ENCODE measurements around the gene ZSWIM1.

ZSWIM1 gene

DNA sequence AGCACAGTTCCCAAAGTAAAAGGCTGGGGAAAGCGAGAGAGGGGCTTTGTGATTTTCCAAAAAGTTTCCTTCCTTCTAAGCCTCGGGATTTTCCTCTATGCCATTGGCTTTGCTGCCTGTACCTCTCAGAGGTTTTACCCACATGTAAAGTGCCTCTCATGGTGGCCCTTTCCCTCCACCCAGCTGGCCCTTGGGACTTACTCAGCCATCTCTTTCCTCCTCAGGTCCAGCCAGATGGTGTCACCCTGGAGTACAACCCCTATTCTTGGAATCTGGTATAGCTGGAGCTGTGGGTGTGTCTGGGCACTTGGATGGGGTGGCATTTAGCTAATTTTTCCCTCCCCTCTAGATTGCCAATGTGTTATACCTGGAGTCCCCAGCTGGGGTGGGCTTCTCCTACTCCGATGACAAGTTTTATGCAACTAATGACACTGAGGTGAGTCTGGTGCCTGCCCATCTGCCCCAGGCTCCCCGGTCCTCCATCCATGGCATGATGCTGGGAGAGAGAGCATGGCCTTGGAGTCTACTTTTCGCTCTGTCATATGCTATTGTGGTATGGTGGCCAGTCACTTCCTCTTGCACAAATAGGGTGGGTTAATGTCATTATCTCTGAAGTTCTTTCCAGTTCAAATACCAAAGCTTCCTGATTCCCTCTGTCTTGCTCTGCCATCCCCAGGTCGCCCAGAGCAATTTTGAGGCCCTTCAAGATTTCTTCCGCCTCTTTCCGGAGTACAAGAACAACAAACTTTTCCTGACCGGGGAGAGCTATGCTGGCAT, 11.2 kb downstream of the ZSWIM1 start:
- no peak for TF ChIP-seq TAF1 (IDR thresholded peaks at IDR 0.05; ENCODE audit: borderline replicate concordance, insufficient read depth, low read length)
- TF ChIP-seq, protein P1, sequence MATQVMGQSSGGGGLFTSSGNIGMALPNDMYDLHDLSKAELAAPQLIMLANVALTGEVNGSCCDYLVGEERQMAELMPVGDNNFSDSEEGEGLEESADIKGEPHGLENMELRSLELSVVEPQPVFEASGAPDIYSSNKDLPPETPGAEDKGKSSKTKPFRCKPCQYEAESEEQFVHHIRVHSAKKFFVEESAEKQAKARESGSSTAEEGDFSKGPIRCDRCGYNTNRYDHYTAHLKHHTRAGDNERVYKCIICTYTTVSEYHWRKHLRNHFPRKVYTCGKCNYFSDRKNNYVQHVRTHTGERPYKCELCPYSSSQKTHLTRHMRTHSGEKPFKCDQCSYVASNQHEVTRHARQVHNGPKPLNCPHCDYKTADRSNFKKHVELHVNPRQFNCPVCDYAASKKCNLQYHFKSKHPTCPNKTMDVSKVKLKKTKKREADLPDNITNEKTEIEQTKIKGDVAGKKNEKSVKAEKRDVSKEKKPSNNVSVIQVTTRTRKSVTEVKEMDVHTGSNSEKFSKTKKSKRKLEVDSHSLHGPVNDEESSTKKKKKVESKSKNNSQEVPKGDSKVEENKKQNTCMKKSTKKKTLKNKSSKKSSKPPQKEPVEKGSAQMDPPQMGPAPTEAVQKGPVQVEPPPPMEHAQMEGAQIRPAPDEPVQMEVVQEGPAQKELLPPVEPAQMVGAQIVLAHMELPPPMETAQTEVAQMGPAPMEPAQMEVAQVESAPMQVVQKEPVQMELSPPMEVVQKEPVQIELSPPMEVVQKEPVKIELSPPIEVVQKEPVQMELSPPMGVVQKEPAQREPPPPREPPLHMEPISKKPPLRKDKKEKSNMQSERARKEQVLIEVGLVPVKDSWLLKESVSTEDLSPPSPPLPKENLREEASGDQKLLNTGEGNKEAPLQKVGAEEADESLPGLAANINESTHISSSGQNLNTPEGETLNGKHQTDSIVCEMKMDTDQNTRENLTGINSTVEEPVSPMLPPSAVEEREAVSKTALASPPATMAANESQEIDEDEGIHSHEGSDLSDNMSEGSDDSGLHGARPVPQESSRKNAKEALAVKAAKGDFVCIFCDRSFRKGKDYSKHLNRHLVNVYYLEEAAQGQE (IDR thresholded peaks at IDR 0.05; ENCODE audit: insufficient read depth in 1 of 2, low read depth in 2 of 2, low read length in 2 of 2), result no peak
- TF ChIP-seq POLR2AphosphoS5 (IDR thresholded peaks at IDR 0.05; ENCODE audit: low read depth, low read length), result no peak
- TF ChIP-seq SIN3A (IDR thresholded peaks at IDR 0.05; ENCODE audit: borderline replicate concordance, insufficient read depth, low read length), result no peak
- no peak for TF ChIP-seq FOXP2 (optimal IDR thresholded peaks at IDR 0.05; ENCODE audit: borderline replicate concordance, extremely low read depth, extremely low read length, insufficient read depth)

DNA sequence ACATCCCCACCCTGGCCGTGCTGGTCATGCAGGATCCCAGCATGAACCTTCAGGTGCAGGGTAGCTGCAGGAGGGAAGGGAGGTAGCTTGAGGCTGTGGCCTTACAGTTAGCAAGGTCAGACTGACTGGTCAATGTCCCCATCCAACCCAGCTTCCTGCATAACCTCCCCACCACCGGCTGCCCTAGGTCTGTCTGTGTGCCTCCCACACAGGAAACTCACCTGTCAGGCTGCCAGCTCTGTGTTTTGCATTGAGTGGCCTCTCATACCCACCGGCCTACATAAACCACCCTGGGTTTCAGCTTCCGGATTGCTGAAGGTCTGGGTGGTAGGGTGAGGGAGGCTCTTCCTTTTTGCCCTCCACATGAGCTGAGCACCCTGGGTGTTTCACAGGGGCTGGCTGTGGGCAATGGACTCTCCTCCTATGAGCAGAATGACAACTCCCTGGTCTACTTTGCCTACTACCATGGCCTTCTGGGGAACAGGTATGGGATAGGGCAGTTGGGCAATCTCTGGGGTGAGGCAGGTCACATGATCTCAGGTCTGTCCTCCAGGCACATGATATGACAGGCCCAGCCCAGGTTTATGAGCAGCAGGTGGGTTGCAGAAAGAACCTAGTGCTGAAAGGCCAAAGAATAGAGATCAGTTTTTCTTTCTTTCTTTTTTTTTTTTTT, 11.9 kb downstream of the ZSWIM1 start:
- TF ChIP-seq FOXP2 (optimal IDR thresholded peaks at IDR 0.05; ENCODE audit: borderline replicate concordance, extremely low read depth, extremely low read length, insufficient read depth), result no peak
- TF ChIP-seq, protein P1 (IDR thresholded peaks at IDR 0.05; ENCODE audit: insufficient read depth in 1 of 2, low read depth in 2 of 2, low read length in 2 of 2), result no peak
- TF ChIP-seq POLR2AphosphoS5 (IDR thresholded peaks at IDR 0.05; ENCODE audit: low read depth, low read length), result no peak
- TF ChIP-seq TAF1 (IDR thresholded peaks at IDR 0.05; ENCODE audit: borderline replicate concordance, insufficient read depth, low read length), result no peak
- no peak for TF ChIP-seq SIN3A (IDR thresholded peaks at IDR 0.05; ENCODE audit: borderline replicate concordance, insufficient read depth, low read length)

DNA sequence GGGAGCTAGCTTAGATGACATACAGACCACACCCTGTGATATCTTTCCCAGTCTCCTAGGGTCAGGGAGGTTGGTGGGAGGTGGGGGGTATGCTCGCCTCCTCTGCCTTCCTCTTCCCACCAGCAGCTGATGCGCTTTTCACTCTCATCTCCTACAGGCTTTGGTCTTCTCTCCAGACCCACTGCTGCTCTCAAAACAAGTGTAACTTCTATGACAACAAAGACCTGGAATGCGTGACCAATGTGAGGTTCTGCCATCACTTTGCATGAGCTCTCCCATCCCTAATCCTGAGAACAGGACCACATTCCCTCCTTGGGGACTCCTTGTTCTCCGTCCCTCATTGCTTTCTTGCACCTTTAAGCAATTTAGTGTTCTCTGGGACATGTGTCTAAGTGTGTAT, 12.8 kb downstream of the ZSWIM1 start:
- TF ChIP-seq FOXP2 (optimal IDR thresholded peaks at IDR 0.05; ENCODE audit: borderline replicate concordance, extremely low read depth, extremely low read length, insufficient read depth) (no peak), SIN3A (IDR thresholded peaks at IDR 0.05; ENCODE audit: borderline replicate concordance, insufficient read depth, low read length) (no peak), POLR2AphosphoS5 (IDR thresholded peaks at IDR 0.05; ENCODE audit: low read depth, low read length) (no peak), TAF1 (IDR thresholded peaks at IDR 0.05; ENCODE audit: borderline replicate concordance, insufficient read depth, low read length) (no peak)
- TF ChIP-seq, protein P1 (IDR thresholded peaks at IDR 0.05; ENCODE audit: insufficient read depth in 1 of 2, low read depth in 2 of 2, low read length in 2 of 2), result no peak

DNA sequence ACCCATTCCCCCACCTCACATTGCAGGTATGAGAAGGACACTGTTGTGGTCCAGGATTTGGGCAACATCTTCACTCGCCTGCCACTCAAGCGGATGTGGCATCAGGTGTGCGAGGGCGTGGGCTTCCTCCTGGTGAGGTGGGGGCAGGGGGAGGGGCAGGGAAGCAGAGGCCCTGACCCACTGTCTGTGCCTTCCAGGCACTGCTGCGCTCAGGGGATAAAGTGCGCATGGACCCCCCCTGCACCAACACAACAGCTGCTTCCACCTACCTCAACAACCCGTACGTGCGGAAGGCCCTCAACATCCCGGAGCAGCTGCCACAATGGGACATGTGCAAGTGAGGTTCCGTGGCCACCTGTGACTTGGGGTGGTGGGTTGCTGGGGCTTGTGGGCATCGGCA, 13.8 kb downstream of the ZSWIM1 start:
- no peak for TF ChIP-seq POLR2AphosphoS5 (IDR thresholded peaks at IDR 0.05; ENCODE audit: low read depth, low read length)
- no peak for TF ChIP-seq TAF1 (IDR thresholded peaks at IDR 0.05; ENCODE audit: borderline replicate concordance, insufficient read depth, low read length)
- TF ChIP-seq, protein P1 (IDR thresholded peaks at IDR 0.05; ENCODE audit: insufficient read depth in 1 of 2, low read depth in 2 of 2, low read length in 2 of 2), result no peak
- no peak for TF ChIP-seq FOXP2 (optimal IDR thresholded peaks at IDR 0.05; ENCODE audit: borderline replicate concordance, extremely low read depth, extremely low read length, insufficient read depth)
- TF ChIP-seq SIN3A (IDR thresholded peaks at IDR 0.05; ENCODE audit: borderline replicate concordance, insufficient read depth, low read length), result no peak
